Endothelial cell of umbilical vein (primary cell): ENCODE measurements around the gene PLPP2. TPM values are rescaled to one million over a fixed set of nuclear protein-coding genes. Genes with fewer than 3 reads are reported as not detected.

ENCODE experiments used
- BruUV-seq: library from RNA; stranded (reverse); fragments of 400-500 nt; replicated peaks from 2 replicates; lab custom pipeline; 2021; lab: Mats Ljungman, UMichigan
- CTCF ChIA-PET: fragments of 300-600, 350-600 bp; sonication (Branson Sonifier 250); formaldehyde crosslinking; loops from one replicate; lab custom pipeline; 2021; ENCODE audit warnings: antibody characterized with exemption, inconsistent platforms; lab: Charles Lee
- POLR2A ChIA-PET: fragments of 300-600, 350-600 bp; sonication (Branson Sonifier 250); formaldehyde crosslinking; loops from one replicate; lab custom pipeline; 2021; ENCODE audit warnings: antibody characterized with exemption, inconsistent platforms; lab: Charles Lee
- DNase-seq: peaks from one replicate; pipeline ENCODE4 v3.0.0-alpha.2; 2011; ENCODE audit warnings: low read depth, low spot score
- FAIRE-seq: peaks from 2 replicates; lab custom pipeline; 2011; peaks lifted over from hg19 to GRCh38; lab: Jason Lieb, UNC
- H2AFZ ChIP-seq: 2 replicates; pipeline ENCODE4 v1.6.0; 2012; ENCODE audit warnings: low read depth, low read length, control low read depth, inconsistent platforms
- H3K27ac ChIP-seq: 2 replicates; pipeline ENCODE4 v1.5.1; 2011; ENCODE audit warnings: low read depth, mild to moderate bottlenecking, control low read depth, low read length, moderate library complexity; ENCODE audit not compliant: insufficient read depth
- H3K27me3 ChIP-seq, 2 experiments: 2 replicates each; pipeline versions ENCODE4 v1.6.0 to v1.6.1; 2011; ENCODE audit warnings: low read length in 2 of 2, mixed read lengths in 1 of 2; ENCODE audit not compliant: control insufficient read depth in 2 of 2, insufficient read depth in 2 of 2
- H3K36me3 ChIP-seq, 2 experiments: 2 replicates in 1 of 2; 3 replicates in 1 of 2; pipeline ENCODE4 v1.5.1; 2011; ENCODE audit warnings: low read length in 2 of 2, mild to moderate bottlenecking in 1 of 2, moderate library complexity in 1 of 2; ENCODE audit not compliant: control insufficient read depth in 2 of 2, insufficient read depth in 2 of 2; ENCODE audit errors: extremely low read depth in 1 of 2
- H3K4me1 ChIP-seq: 3 replicates; pipeline ENCODE4 v1.5.1; 2011; ENCODE audit warnings: mild to moderate bottlenecking, low read length; ENCODE audit not compliant: control insufficient read depth, insufficient read depth; ENCODE audit errors: extremely low read depth
- H3K4me2 ChIP-seq: 2 replicates; pipeline ENCODE4 v1.6.1; 2011; ENCODE audit warnings: low read length, control low read depth, mixed read lengths; ENCODE audit not compliant: insufficient read depth
- H3K4me3 ChIP-seq, 3 experiments: fragments of 200-600 bp in 1 of 3; sonication (generic), shearing (Covaris generic) in 1 of 3; replicated peaks in 1 of 3; 2 replicates each; pipeline ENCODE4 v1.5.1; 2011 to 2016; ENCODE audit warnings: control low read depth in 3 of 3, low read length in 3 of 3, mild to moderate bottlenecking in 2 of 3, inconsistent platforms in 1 of 3, low read depth in 1 of 3, moderate library complexity in 1 of 3; ENCODE audit not compliant: insufficient read depth in 1 of 3
- H3K79me2 ChIP-seq: 2 replicates; pipeline ENCODE4 v1.6.0; 2012; ENCODE audit warnings: low read length, inconsistent platforms; ENCODE audit not compliant: control insufficient read depth, insufficient read depth
- H3K9ac ChIP-seq: replicated peaks from 2 replicates; pipeline ENCODE3; 2011; ENCODE audit warnings: low read length, control low read depth; ENCODE audit not compliant: insufficient read depth; ENCODE audit errors: extremely low read depth
- H3K9me1 ChIP-seq: replicated peaks from 3 replicates; pipeline ENCODE4 v1.6.0; 2011; ENCODE audit warnings: mild to moderate bottlenecking, low read length; ENCODE audit not compliant: control insufficient read depth, insufficient read depth; ENCODE audit errors: extremely low read depth
- H3K9me3 ChIP-seq: replicated peaks from 2 replicates; pipeline ENCODE4 v1.5.1; 2012; ENCODE audit warnings: low read length, inconsistent platforms; ENCODE audit not compliant: control insufficient read depth, insufficient read depth
- H4K20me1 ChIP-seq: replicated peaks from 2 replicates; pipeline ENCODE3; 2011; ENCODE audit warnings: mild to moderate bottlenecking, low read length; ENCODE audit not compliant: control insufficient read depth, insufficient read depth; ENCODE audit errors: extremely low read depth
- EZH2 ChIP-seq: IDR thresholded peaks from 2 replicates; pipeline ENCODE4 v1.6.1; 2012; ENCODE audit warnings: borderline replicate concordance, low read depth, mild to moderate bottlenecking, moderate library complexity, low read length, inconsistent platforms; ENCODE audit not compliant: severe bottlenecking
- FOS ChIP-seq: IDR thresholded peaks from 2 replicates; pipeline ENCODE4 v1.6.1; 2011; ENCODE audit warnings: mild to moderate bottlenecking, low read length, moderate library complexity, borderline replicate concordance; ENCODE audit not compliant: insufficient read depth
- GATA2 ChIP-seq: IDR thresholded peaks from 2 replicates; pipeline ENCODE4 v1.7.0; 2011; ENCODE audit warnings: low read depth, mild to moderate bottlenecking, moderate library complexity, mixed read lengths, low read length; ENCODE audit not compliant: insufficient read length, insufficient read depth
- JUN ChIP-seq: IDR thresholded peaks from 2 replicates; pipeline ENCODE4 v1.6.1; 2011; ENCODE audit warnings: borderline replicate concordance, low read depth; ENCODE audit not compliant: insufficient read length, insufficient read depth
- MYC ChIP-seq: IDR thresholded peaks from one replicate; pipeline ENCODE4 v1.6.1; 2011; ENCODE audit warnings: mild to moderate bottlenecking, low read depth, low read length
- POLR2A ChIP-seq: IDR thresholded peaks from 2 replicates; pipeline ENCODE4 v1.6.1; 2012; ENCODE audit warnings: low read depth, mild to moderate bottlenecking, control low read depth, low read length
- POLR2AphosphoS5 ChIP-seq: IDR thresholded peaks from 2 replicates; pipeline ENCODE4 v1.6.1; 2012; ENCODE audit warnings: low read depth, mild to moderate bottlenecking, control low read depth, low read length, moderate library complexity; ENCODE audit not compliant: insufficient read depth
- dilution Hi-C: fragments of 300-500 bp; cut with MboI; formaldehyde crosslinking; loops from one replicate; pipeline ENCODE4 v1.15.0; 2019; ENCODE audit warnings: low sequenced_read_pairs; ENCODE audit not compliant: extremely low pct_ligation_motif_present
- intact Hi-C: fragments of 100-400 bp; cut with micrococcal nuclease; formaldehyde crosslinking; loops from one replicate; pipeline ENCODE4 v1.10.0; 2022
- polyA plus RNA-seq, 4 experiments: library from polyadenylated mRNA; depleted of rRNA in 3 of 4; stranded (reverse) in 3 of 4; unstranded in 1 of 4; fragments of >200 nt; gene quantifications; 2 replicates each; pipeline versions ENCODE4 v1.2.1 to v1.2.3, GENCODE V29; 2011 to 2012; ENCODE audit warnings: missing spikeins in 1 of 4
- total RNA-seq: library from RNA; stranded (reverse); gene quantifications from 2 replicates; pipeline ENCODE4 v1.2.3, GENCODE V29; 2021
- TF ChIP-seq, protein P1 (sequence below): IDR thresholded peaks from 2 replicates; pipeline ENCODE4 v1.6.1; 2011; ENCODE audit not compliant: insufficient read depth, insufficient read length
- TF ChIP-seq, protein P2 (sequence below), 2 donors: IDR thresholded peaks; 1 replicate in 1 of 2; 2 replicates in 1 of 2; pipeline ENCODE4 v1.5.1; 2011; ENCODE audit warnings: low read length in 2 of 2, mild to moderate bottlenecking in 2 of 2, moderate library complexity in 2 of 2, control low read depth in 1 of 2, inconsistent platforms in 1 of 2, low read depth in 1 of 2; ENCODE audit not compliant: insufficient read depth in 1 of 2; ENCODE audit errors: extremely low read depth in 1 of 2

Gene PLPP2
- total and polyA plus RNA-seq, 2 donors (not counting 3 experiments of a cell fraction or from before 2014, with no cell fraction given): 27.9 to 34.3 TPM

DNA sequence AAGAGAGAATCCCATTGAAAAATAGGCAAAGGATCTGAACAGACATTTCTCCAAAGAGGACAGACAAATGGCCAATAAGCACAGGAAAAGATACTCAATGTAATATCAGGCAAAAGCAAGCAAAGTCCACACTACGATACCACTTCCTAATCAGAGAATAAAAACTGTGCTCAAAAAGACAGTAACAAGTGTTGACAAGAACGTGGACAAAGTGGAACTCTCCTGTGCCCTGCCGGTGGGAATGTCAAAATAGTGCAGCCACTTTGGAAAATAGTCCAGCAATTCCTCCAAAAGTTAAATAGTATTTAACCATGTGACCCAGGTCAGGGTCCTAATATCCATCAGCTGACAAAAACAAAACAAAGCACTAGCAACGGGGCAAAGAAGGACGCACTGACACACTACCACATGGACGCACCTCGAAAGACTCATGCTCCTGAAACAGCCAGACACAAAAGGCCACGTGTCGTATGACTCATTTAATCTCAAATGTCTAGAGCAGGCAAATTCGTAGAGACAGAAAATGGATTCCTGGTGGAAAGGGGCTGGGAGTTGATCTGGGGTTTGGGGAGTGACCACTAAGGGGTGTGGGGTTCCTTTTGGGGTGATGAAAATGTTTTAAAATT lies 48.2 kb upstream of the PLPP2 start:
- H3K27me3 ChIP-seq: no peaks in the 10 kb centered on the region
- DNase-seq: no peak
- peak; percentile 67 for FAIRE-seq
- peaks cover 37% of the 10 kb centered on the region for H3K4me1 ChIP-seq
- no peak overlapping the region for H3K4me3 ChIP-seq
- H4K20me1 ChIP-seq: no peaks in the 10 kb centered on the region
- no peak overlapping the region for H3K9ac ChIP-seq
- H2AFZ ChIP-seq: no peak overlapping the region
- dilution Hi-C loops (no loop called here), intact Hi-C loops (no loop called here)
- H3K4me2 ChIP-seq: no peak overlapping the region
- peaks cover 93% of the 10 kb centered on the region for H3K79me2 ChIP-seq
- TF ChIP-seq, protein P1, sequence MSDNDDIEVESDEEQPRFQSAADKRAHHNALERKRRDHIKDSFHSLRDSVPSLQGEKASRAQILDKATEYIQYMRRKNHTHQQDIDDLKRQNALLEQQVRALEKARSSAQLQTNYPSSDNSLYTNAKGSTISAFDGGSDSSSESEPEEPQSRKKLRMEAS: peak; percentile 73
- TF ChIP-seq MYC (no peak), POLR2AphosphoS5 (no peak), EZH2 (no peak)
- no peaks in the 10 kb centered on the region for H3K9me1 ChIP-seq
- ChIA-PET POLR2A (no interaction called here), CTCF (no interaction called here)
- BruUV-seq: no TSS peak
- no peaks in the 10 kb centered on the region for H3K9me3 ChIP-seq
- no peak overlapping the region for H3K27ac ChIP-seq
- peaks cover 2 to 5% of the 10 kb centered on the region in 2 experiments for H3K36me3 ChIP-seq

DNA sequence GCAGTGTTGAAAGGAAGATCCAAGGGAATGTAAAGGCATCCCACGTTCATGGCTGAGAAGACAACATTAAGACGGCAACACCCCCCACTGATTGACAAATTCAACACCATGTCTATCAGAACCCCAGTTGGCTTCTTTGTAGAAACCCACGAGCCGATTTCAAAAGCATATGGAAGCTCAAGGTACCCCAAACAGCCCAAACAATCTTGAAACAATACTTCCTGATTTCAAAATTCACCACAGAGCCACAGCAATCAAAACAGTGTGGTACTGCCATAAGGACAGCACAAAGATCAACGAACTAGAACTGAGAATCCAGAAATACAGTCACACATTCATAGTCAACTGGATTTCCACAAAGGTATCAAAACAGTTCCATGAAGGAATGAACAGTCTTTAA lies 47.2 kb upstream of the PLPP2 start:
- H4K20me1 ChIP-seq: no peaks in the 10 kb centered on the region

More for the DNA sequence above, 47.2 kb upstream of the PLPP2 start:
- H3K4me3 ChIP-seq: no peak overlapping the region
- no peak overlapping the region for H3K4me2 ChIP-seq
- DNase-seq: no peak
- FAIRE-seq: no peak
- H3K9ac ChIP-seq: no peak overlapping the region
- POLR2A ChIA-PET: no interaction called here
- H3K27ac ChIP-seq: no peak overlapping the region
- H3K79me2 ChIP-seq: peaks cover 91% of the 10 kb centered on the region
- dilution Hi-C loops: no loop called here
- CTCF ChIA-PET: no interaction called here
- peaks cover 33% of the 10 kb centered on the region for H3K4me1 ChIP-seq
- no peaks in the 10 kb centered on the region for H3K27me3 ChIP-seq
- H3K9me3 ChIP-seq: no peaks in the 10 kb centered on the region
- peaks cover 4 to 9% of the 10 kb centered on the region in 2 experiments for H3K36me3 ChIP-seq
- TF ChIP-seq, protein P1: no peak
- TF ChIP-seq FOS (no peak), MYC (no peak), EZH2 (no peak), GATA2 (no peak), POLR2AphosphoS5 (no peak), POLR2A (no peak), JUN (no peak)
- TF ChIP-seq, protein P2, sequence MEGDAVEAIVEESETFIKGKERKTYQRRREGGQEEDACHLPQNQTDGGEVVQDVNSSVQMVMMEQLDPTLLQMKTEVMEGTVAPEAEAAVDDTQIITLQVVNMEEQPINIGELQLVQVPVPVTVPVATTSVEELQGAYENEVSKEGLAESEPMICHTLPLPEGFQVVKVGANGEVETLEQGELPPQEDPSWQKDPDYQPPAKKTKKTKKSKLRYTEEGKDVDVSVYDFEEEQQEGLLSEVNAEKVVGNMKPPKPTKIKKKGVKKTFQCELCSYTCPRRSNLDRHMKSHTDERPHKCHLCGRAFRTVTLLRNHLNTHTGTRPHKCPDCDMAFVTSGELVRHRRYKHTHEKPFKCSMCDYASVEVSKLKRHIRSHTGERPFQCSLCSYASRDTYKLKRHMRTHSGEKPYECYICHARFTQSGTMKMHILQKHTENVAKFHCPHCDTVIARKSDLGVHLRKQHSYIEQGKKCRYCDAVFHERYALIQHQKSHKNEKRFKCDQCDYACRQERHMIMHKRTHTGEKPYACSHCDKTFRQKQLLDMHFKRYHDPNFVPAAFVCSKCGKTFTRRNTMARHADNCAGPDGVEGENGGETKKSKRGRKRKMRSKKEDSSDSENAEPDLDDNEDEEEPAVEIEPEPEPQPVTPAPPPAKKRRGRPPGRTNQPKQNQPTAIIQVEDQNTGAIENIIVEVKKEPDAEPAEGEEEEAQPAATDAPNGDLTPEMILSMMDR (IDR thresholded peaks at IDR 0.05; ENCODE audit: extremely low read depth in 1 of 2, insufficient read depth in 1 of 2, low read depth in 1 of 2, low read length in 2 of 2): no peak
- H2AFZ ChIP-seq: no peak overlapping the region
- H3K9me1 ChIP-seq: no peaks in the 10 kb centered on the region
- BruUV-seq: no TSS peak
- intact Hi-C loops: no loop called here
